A549 treated with dexamethasone at 1 μM for 4 hours (cell line): ENCODE results near the gene SURF2. TPM values are rescaled to one million over a fixed set of nuclear protein-coding genes. Genes with fewer than 3 reads are reported as not detected.

Source experiments
- total RNA-seq: library from RNA; stranded (reverse); fragments of 200-300 nt; extraction: Qiagen RNA extraction; gene quantifications from 5 replicates; pipeline ENCODE4 v1.2.3, GENCODE V29; 2022

Gene SURF2
- total RNA-seq, result 40.8 to 52.9 TPM (median 47.3 TPM) in 5 replicates

GRCh38 chr9:133356391-133357091, at the start of gene SURF2, which contains the start of gene SURF1:
SURF2 (plus strand) TSS chr9:133356550; CDS start chr9:133356593, 43 bp downstream.
SURF1 (minus strand) TSS chr9:133356487; CDS start chr9:133356453, 34 bp downstream.

GRCh38 chr9:133335924-133336811, 20.2 kb upstream of the SURF2 start, which contains the start of gene SURF6:
SURF6 (minus strand) TSS chr9:133336188; CDS start chr9:133336132, 56 bp downstream.

GRCh38 chr9:133347985-133348717, 8.2 kb upstream of the SURF2 start, which contains the start of the genes MED22 and RPL7A:
MED22 (minus strand) TSS chr9:133348131; CDS start chr9:133346662, 1,469 bp downstream.
RPL7A (plus strand) TSS chr9:133348218; CDS start chr9:133348244, 26 bp downstream.

GRCh38 chr9:133375724-133376654, 19.6 kb downstream of the SURF2 start, which contains the start of the genes STKLD1 and SURF4:
STKLD1 (plus strand) TSS chr9:133376366; CDS start chr9:133376474, 108 bp downstream.
SURF4 (minus strand) TSS chr9:133376060; CDS start chr9:133375969, 91 bp downstream.

Other genes with a start within 250 kb of the SURF2 start
- gene RALGDS, start 235.3 kb upstream of the SURF2 start, total RNA-seq, result 19.5 to 31.4 TPM (median 27.6 TPM) in 5 replicates
- 0.95 to 2.4 TPM (median 2.1 TPM) in 5 replicates for gene GBGT1, start 192.6 kb upstream of the SURF2 start, total RNA-seq
- gene OBP2B, start 147.3 kb upstream of the SURF2 start, total RNA-seq, result not detected in 5 replicates
- gene ABO, start 81.3 kb upstream of the SURF2 start, total RNA-seq, result not detected in 5 replicates
- 19.8 to 27.8 TPM (median 23.8 TPM) in 5 replicates for gene SURF6, start 20.4 kb upstream of the SURF2 start, total RNA-seq
- gene MED22, start 8.4 kb upstream of the SURF2 start, total RNA-seq, result 19.2 to 29.6 TPM (median 29.4 TPM) in 5 replicates
- 3,041 to 3,423 TPM (median 3,202 TPM) in 5 replicates for gene RPL7A, start 8.3 kb upstream of the SURF2 start, total RNA-seq
- gene SURF1, start 63 bp upstream of the SURF2 start, total RNA-seq, result 36.0 to 40.4 TPM (median 37.1 TPM) in 5 replicates
- gene SURF4, start 19.5 kb downstream of the SURF2 start, total RNA-seq, result 168 to 224 TPM (median 215 TPM) in 5 replicates
- gene STKLD1, start 19.8 kb downstream of the SURF2 start, total RNA-seq, result 0.44 to 1.2 TPM (median 0.73 TPM) in 5 replicates
- gene REXO4, start 61.5 kb downstream of the SURF2 start, total RNA-seq, result 27.2 to 37.6 TPM (median 33.8 TPM) in 5 replicates
- 0.30 to 0.49 TPM (median 0.40 TPM) in 5 replicates for gene ADAMTS13, start 65.8 kb downstream of the SURF2 start, total RNA-seq
- 2.5 to 5.0 TPM (median 4.2 TPM) in 5 replicates for gene CACFD1, start 103.4 kb downstream of the SURF2 start, total RNA-seq
- gene SLC2A6, start 122.5 kb downstream of the SURF2 start, total RNA-seq, result 12.7 to 20.1 TPM (median 17.2 TPM) in 5 replicates
- gene MYMK, start 168.4 kb downstream of the SURF2 start, total RNA-seq, result not detected in 5 replicates
- not detected in 5 replicates for gene ADAMTSL2, start 178.2 kb downstream of the SURF2 start, total RNA-seq